GM19324 (cell line): ENCODE measurements around the gene SLC12A3.
"Not testable (repeated sequence)": the region's sequence is repeated elsewhere in the genome, so short reads cannot be mapped to it uniquely, and the experiment has no call there.

Source experiments
- ATAC-seq: cut with Tn5 transposase; IDR thresholded peaks from one replicate; pipeline ENCODE4 v1.9.1; 2021; ENCODE audit warnings: mild to moderate bottlenecking, moderate library complexity; ENCODE audit not compliant: unreplicated experiment, low FRiP score

SLC12A3 gene

GRCh38 chr16:56868175-56868574 lies 3.2 kb downstream of the SLC12A3 start:
- ATAC-seq = no peak

DNA sequence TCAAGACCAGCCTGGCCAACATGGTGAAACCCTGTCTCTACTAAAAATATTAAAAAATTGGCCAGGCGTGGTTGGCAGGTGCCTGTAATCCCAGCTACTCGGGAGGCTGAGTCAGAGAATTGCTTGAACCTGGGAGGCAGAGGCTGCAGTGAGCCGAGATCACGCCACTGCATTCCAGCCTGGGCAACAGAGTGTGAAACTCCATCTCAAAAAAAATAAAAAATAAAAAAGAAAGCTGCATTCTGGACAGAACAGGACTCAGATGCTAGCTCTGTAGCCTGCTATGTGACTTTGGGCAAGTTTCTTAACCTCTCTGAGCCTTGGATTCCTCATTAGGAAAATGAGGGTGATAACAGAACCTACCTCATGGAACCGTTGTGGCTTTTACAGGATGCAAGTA lies 3.8 kb downstream of the SLC12A3 start:
- not testable (repeated sequence) for ATAC-seq

DNA sequence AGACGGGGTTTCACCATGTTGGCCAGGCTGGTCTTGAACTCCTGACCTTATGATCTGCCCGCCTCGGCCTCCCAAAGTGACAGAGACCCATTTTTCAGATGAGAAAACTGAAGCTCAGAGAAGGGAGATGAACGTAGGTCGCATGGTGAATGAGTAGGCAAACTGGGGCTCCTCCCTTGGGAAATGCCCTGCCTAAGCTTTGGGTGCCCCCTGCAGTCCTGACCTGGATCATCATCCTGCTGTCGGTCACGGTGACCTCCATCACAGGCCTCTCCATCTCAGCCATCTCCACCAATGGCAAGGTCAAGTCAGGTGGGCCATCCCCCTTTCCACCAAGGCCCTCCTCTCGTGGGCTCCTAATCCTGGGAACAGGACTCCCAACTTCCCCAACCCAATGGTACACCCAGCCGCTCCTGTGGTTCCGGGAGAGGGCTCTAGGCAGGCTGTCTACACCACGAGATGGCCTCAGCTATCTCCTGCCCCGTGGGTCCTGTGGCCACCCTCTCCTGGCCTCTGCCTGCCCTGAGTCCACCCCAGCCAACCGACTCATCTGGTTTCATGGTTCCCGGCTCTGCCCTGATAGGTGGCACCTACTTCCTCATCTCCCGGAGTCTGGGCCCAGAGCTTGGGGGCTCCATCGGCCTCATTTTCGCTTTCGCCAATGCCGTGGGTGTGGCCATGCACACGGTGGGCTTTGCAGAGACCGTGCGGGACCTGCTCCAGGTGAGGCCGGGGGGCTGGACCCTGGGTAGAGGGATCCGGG lies 4.7 kb downstream of the SLC12A3 start:
- ATAC-seq = no peak

GRCh38 chr16:56870276-56870888 lies 5.4 kb downstream of the SLC12A3 start:
- ATAC-seq = no peak

- no peak for ATAC-seq
Observed at GRCh38 chr16:56871172-56871593, 6.2 kb downstream of the SLC12A3 start.

DNA sequence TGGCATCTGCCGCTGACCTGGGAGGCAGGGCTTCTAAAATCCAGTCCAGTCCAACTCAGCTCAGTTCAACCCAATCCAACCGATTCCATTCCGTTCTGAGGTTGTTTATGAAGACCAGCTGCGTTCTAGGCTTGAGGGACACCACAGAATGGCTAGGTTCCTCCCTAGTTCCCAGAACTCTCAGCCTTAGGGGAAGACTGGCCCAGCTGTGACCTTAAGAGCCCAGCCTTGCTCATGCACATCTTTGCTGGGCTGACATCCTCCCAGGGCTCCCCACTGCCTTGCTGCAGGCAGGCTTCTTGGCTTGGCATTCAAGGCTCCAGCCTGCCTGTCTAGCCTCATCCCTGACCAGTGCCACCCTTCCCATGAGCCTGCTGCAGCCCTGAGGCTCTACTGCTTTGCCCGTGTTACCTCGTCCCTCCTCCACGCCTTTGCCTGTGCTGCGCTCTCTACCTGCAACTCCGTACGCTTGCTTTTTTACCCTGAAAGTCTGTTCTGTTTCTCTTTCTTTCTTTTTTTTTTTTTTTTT lies 7.9 kb downstream of the SLC12A3 start:
- no peak for ATAC-seq

- no peak for ATAC-seq
Observed at GRCh38 chr16:56874800-56875199, 9.8 kb downstream of the SLC12A3 start.

- no peak for ATAC-seq
Observed at GRCh38 chr16:56876048-56876447, 11.0 kb downstream of the SLC12A3 start.

GRCh38 chr16:56877486-56878182 lies 12.6 kb downstream of the SLC12A3 start:
- ATAC-seq = no peak

- no peak for ATAC-seq
Observed at GRCh38 chr16:56878282-56878854, 13.4 kb downstream of the SLC12A3 start.

GRCh38 chr16:56879276-56879675 lies 14.3 kb downstream of the SLC12A3 start:
- ATAC-seq = no peak

DNA sequence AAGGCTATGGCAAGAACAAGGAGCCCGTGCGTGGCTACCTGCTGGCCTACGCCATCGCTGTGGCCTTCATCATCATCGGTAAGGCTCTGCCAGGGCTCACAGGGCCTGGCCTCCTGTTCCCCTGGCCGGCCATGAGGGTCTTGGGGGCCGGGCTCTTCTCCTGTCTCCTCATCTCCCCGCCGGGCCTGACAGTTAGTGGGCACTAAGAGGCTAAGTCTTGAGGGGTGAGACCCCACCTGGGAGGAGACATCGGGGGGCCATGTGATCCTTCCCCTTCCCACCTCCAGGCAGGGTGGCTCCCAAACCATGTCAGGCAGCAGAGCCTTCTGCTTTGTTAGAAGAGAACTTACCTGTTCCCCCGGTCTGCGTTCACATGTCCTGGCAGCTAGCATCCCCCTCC lies 15.2 kb downstream of the SLC12A3 start:
- no peak for ATAC-seq

DNA sequence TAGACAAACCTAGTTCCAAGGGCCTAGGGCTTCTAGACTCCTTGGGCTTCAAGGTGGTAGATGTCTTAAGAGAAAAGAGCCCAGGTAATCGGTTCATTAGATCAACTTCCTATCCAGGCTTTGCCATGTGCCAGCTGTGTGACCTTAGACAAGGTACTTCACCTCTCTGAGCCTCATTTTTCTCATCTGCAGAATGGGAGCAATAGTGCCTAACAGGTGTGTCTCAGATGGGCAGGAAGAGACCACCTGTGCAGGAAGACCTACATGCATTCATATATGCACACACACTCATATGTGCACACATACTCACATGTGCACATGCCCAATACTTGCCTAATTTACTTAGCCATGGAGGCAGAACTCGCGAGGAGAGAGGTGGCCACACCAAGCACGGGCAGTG lies 15.7 kb downstream of the SLC12A3 start:
- no peak for ATAC-seq

GRCh38 chr16:56882077-56882800 lies 17.2 kb downstream of the SLC12A3 start:
- ATAC-seq = no peak

- no peak for ATAC-seq
Observed at GRCh38 chr16:56883586-56883985, 18.6 kb downstream of the SLC12A3 start.

DNA sequence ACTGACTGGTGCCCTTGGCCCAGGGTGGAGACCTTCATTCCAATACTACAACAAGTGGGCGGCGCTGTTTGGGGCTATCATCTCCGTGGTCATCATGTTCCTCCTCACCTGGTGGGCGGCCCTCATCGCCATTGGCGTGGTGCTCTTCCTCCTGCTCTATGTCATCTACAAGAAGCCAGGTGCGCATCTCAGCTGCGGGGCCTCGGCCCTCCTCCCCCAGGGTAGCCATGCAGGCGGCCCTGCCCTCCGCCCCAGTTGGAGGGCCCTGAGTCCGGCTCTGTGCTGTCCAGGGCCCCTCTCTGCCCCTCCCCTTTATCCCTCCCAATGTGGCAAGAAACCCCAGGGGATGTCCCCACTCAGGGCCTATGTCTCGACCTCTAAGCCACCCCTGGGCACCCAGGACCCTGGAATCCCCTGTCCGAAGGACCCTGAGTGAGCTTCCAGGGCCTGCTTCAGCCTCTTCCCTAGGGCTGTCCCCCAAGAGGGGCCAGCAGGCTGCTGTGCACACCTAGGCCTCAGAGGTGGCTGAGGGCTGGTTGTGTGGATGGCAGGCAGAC lies 19.1 kb downstream of the SLC12A3 start:
- ATAC-seq = no peak

DNA sequence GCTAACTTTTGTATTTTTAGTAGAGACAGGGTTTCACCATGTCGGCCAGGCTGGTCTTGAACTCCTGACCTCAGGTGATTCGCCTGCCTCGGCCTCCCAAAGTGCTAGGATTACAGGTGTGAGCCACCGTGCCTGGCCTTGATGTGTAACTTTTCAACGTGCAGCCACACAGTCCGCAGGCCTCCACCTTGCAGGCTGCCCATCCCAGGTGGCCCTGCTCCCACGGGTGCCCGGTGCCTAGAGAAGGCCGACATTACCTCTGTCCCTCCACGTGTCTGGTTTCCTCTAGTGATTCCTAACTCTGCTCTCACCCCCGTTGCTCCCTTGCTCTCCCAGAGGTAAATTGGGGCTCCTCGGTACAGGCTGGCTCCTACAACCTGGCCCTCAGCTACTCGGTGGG lies 19.9 kb downstream of the SLC12A3 start:
- not testable (repeated sequence) for ATAC-seq

GRCh38 chr16:56885446-56886162 lies 20.6 kb downstream of the SLC12A3 start:
- ATAC-seq = no peak

DNA sequence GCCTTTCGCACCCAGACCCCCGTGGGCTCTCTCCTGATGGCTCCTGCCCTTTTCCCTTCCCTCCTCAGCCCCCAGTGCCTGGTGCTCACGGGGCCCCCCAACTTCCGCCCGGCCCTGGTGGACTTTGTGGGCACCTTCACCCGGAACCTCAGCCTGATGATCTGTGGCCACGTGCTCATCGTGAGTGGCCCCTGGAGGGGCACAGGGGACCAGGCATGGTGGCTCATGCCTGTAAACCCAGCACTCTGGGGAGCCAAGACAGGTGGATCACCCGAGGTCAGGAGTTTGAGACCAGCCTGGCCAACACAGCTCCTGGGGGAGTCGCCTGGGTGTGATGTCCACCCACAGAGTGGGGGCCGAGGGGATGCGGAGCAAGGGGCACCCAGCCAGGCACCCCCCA lies 21.3 kb downstream of the SLC12A3 start:
- no peak for ATAC-seq
